Measurements from ENCODE around the gene PRM1.

DNA sequence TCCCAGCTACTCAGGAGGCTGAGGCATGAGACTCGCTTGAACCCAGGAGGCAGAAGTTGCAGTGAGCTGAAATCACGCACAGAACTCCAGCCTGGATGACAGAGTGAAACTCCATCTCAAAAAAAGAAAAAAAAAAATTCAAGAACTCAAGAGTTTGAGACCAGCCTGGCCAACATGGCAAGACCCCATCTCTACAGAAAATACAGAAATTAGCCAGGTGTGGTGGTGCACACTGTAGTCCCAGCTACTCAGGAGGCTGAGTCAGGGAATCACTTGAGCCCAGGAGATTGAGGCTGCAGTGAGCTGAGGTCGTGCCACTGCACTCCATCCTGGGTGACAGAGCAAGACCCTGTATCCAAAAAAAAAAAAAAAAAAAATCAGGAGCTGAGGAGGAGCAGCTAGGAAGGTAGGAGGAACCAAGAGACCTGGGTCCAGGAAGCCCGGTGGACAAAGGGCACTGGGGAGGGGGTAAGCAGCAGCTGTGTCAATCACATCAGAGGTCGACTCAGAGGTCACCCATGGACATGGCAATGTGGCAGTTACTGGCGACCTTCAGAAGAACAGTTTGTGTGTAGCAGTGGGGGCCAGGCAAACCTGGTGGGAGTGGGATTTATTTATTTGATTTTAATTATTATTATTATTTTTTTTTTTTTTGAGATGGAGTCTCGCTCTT lies 11.1 kb upstream of the PRM1 start:
- TF ChIP-seq, protein P1, sequence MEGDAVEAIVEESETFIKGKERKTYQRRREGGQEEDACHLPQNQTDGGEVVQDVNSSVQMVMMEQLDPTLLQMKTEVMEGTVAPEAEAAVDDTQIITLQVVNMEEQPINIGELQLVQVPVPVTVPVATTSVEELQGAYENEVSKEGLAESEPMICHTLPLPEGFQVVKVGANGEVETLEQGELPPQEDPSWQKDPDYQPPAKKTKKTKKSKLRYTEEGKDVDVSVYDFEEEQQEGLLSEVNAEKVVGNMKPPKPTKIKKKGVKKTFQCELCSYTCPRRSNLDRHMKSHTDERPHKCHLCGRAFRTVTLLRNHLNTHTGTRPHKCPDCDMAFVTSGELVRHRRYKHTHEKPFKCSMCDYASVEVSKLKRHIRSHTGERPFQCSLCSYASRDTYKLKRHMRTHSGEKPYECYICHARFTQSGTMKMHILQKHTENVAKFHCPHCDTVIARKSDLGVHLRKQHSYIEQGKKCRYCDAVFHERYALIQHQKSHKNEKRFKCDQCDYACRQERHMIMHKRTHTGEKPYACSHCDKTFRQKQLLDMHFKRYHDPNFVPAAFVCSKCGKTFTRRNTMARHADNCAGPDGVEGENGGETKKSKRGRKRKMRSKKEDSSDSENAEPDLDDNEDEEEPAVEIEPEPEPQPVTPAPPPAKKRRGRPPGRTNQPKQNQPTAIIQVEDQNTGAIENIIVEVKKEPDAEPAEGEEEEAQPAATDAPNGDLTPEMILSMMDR (IDR thresholded peaks at IDR 0.05), result no peak
- no peak for TF ChIP-seq POLR2AphosphoS5 (IDR thresholded peaks at IDR 0.05)

Data from breast epithelium (tissue), 3 donors.